RWPE2 (cell line): ENCODE measurements around the gene CCDC12.

ENCODE experiments used
- ATAC-seq: fragments of 200-7000 bp; cut with Tn5 transposase; 3 replicates; pipeline ENCODE4 v1.9.1; 2021; ENCODE audit warnings: low read depth
- DNase-seq: peaks from one replicate; pipeline ENCODE4 v3.0.0-alpha.2; 2020; ENCODE audit warnings: low spot score
- H3K27ac ChIP-seq: fragments of 450-650 bp; 2 replicates; pipeline ENCODE4 v1.5.1; 2017; ENCODE audit warnings: mild to moderate bottlenecking; ENCODE audit not compliant: poor library complexity, severe bottlenecking
- H3K27me3 ChIP-seq: fragments of 250-450 bp; sonication (Bioruptor Pico); 2 replicates; pipeline ENCODE4 v1.5.1; 2021; ENCODE audit warnings: mild to moderate bottlenecking, moderate library complexity; ENCODE audit not compliant: insufficient read depth, poor library complexity, severe bottlenecking
- H3K36me3 ChIP-seq: fragments of 250-450 bp; sonication (Bioruptor Pico); 2 replicates; pipeline ENCODE4 v1.5.1; 2020; ENCODE audit warnings: low read depth, mild to moderate bottlenecking, moderate library complexity
- H3K4me1 ChIP-seq: fragments of 250-450 bp; sonication (Bioruptor Pico); 2 replicates; pipeline ENCODE4 v1.5.1; 2021; ENCODE audit warnings: mild to moderate bottlenecking, moderate library complexity; ENCODE audit not compliant: insufficient read depth, poor library complexity, severe bottlenecking
- H3K4me3 ChIP-seq: fragments of 250-450 bp; sonication (Bioruptor Pico); 2 replicates; pipeline ENCODE4 v1.5.1; 2021; ENCODE audit warnings: mild to moderate bottlenecking, moderate library complexity; ENCODE audit not compliant: severe bottlenecking
- H3K9me3 ChIP-seq: fragments of 250-450 bp; sonication (Bioruptor Pico); 2 replicates; pipeline ENCODE4 v1.5.1; 2021; ENCODE audit warnings: mild to moderate bottlenecking, moderate library complexity; ENCODE audit not compliant: severe bottlenecking
- TF ChIP-seq, protein P1 (sequence below): fragments of 450-650 bp; IDR thresholded peaks from one replicate; pipeline ENCODE4 v1.5.1; 2017; ENCODE audit warnings: mild to moderate bottlenecking, moderate library complexity; ENCODE audit not compliant: poor library complexity, severe bottlenecking

The CCDC12 gene

DNA sequence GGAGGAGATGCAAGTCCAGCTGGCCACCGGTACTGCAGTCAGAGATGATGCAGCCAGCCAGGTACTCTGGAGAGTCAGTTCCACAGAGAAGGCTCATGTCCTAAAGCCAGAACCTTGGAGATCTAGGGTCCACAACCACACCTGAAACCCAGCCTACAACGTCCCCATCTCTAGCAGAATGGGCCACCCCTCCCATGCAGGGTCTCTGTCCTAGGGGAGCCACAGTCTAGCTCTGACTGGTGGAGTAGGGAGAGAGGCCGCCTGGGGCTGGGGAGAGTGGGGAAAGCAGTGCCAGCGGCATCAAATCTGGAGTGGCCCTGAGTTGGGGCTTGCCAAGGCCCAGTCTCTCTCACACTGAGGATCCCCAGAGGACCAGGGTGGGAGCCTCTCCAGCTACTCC, 55.5 kb downstream of the CCDC12 start:
- Histone ChIP-seq H3K4me3 (no peak overlapping the region), H3K27me3 (no peaks in the 10 kb centered on the region), H3K9me3 (peaks cover 6% of the 10 kb centered on the region), H3K36me3 (peaks cover 79% of the 10 kb centered on the region), H3K27ac (no peak overlapping the region), H3K4me1 (no peaks in the 10 kb centered on the region)
- peak; percentile 39 for DNase-seq
- no peak for ATAC-seq
- TF ChIP-seq, protein P1, sequence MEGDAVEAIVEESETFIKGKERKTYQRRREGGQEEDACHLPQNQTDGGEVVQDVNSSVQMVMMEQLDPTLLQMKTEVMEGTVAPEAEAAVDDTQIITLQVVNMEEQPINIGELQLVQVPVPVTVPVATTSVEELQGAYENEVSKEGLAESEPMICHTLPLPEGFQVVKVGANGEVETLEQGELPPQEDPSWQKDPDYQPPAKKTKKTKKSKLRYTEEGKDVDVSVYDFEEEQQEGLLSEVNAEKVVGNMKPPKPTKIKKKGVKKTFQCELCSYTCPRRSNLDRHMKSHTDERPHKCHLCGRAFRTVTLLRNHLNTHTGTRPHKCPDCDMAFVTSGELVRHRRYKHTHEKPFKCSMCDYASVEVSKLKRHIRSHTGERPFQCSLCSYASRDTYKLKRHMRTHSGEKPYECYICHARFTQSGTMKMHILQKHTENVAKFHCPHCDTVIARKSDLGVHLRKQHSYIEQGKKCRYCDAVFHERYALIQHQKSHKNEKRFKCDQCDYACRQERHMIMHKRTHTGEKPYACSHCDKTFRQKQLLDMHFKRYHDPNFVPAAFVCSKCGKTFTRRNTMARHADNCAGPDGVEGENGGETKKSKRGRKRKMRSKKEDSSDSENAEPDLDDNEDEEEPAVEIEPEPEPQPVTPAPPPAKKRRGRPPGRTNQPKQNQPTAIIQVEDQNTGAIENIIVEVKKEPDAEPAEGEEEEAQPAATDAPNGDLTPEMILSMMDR = no peak

DNA sequence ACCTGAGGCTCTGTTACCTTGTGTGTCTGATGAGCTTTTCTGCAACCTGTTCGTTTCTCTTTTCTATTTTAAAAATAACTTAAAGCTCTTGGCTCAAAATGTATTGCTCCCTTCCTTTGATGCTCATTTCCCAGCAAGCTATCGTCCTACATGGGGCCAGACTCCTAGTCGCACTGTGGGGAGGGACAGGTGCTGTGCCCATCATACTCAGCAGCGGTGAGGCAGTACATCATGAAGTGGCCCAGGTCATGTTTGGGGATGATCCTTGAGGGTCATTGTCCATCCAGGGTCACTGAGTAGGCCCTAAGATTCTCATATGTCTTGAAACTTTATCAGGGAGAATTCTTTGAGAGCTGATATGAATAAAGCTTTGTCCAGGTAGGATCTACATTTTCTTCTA, 57.9 kb downstream of the CCDC12 start:
- Histone ChIP-seq H3K9me3 (peaks cover 6% of the 10 kb centered on the region), H3K36me3 (peaks cover 60% of the 10 kb centered on the region), H3K27me3 (no peaks in the 10 kb centered on the region), H3K27ac (no peak overlapping the region), H3K4me3 (no peak overlapping the region), H3K4me1 (peaks cover 6% of the 10 kb centered on the region)
- ATAC-seq (no peak), DNase-seq (no peak)
- TF ChIP-seq, protein P1 = no peak

DNA sequence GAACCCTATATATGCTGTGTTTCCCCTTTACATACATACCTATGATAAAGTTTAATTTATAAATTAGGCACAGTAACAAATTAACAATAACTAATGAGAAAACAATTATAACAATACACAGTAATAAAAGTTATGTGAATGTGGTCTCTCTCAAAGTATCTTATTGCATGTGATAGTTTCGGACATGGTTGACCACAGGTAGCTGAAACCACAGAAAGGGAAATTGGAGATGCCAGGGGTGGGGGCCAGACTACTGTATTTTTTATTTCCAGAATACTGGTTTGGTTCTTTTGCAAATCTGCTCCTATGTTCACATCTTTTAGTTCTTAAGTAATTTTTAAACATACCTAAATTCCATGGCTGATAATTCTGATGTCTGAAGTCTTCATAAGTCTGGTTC, 58.3 kb downstream of the CCDC12 start:
- no peak for DNase-seq
- H3K36me3 ChIP-seq = peaks cover 56% of the 10 kb centered on the region
- TF ChIP-seq, protein P1 = no peak
- H3K4me1 ChIP-seq = peaks cover 10% of the 10 kb centered on the region
- H3K9me3 ChIP-seq = peaks cover 6% of the 10 kb centered on the region
- H3K27ac ChIP-seq = no peak overlapping the region
- ATAC-seq = no peak
- no peaks in the 10 kb centered on the region for H3K27me3 ChIP-seq
- H3K4me3 ChIP-seq = no peak overlapping the region

DNA sequence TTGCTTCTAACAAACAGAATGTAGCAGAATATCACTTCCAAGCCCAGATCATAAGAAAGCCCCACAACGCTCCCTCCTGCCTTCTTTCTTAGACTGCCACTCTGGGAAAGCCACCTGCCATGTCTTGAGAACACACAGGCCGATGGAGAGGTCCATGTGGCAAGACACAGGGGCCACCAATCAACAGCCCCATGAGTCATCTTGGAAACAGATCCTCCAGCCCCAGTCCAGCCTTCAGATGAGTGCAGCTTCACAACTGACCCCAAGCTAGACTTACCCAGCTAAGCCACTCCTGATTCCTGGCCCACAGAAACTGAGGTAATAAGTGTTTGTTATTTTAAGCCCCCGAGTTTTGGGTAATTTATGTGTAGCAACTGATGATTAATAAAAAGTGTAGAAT, 59.3 kb downstream of the CCDC12 start:
- H3K27ac ChIP-seq = no peak overlapping the region
- peaks cover 46% of the 10 kb centered on the region for H3K36me3 ChIP-seq
- peaks cover 6% of the 10 kb centered on the region for H3K9me3 ChIP-seq
- H3K4me1 ChIP-seq = peaks cover 10% of the 10 kb centered on the region
- no peak for ATAC-seq
- TF ChIP-seq, protein P1 = no peak
- no peak overlapping the region for H3K4me3 ChIP-seq
- peak; percentile 23 for DNase-seq
- H3K27me3 ChIP-seq = no peaks in the 10 kb centered on the region

DNA sequence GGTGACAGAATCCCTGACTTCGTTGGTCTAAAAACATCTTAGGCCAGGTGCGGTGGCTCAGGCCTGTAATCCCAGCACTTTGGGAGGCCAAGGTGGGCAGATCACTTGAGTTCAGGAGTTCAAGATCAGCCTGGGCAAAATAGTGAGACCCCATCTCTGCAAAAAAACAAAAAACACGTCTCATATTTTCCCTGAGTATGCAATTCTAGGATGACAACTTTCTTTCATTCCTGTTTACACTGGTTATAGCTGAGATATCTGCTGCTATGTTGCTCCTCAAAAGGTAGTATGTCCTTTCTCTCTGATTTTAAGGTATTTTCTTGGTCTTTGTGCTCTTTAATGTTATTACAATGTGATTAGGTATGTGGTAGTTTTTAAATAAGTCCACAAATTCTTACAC, 59.7 kb downstream of the CCDC12 start:
- TF ChIP-seq, protein P1 = no peak
- no peak overlapping the region for H3K27ac ChIP-seq
- H3K36me3 ChIP-seq = peaks cover 43% of the 10 kb centered on the region

More for the DNA sequence above, 59.7 kb downstream of the CCDC12 start:
- no peak for ATAC-seq
- DNase-seq = no peak
- Histone ChIP-seq H3K27me3 (no peaks in the 10 kb centered on the region), H3K9me3 (peaks cover 6% of the 10 kb centered on the region), H3K4me3 (no peak overlapping the region), H3K4me1 (peaks cover 10% of the 10 kb centered on the region)
